Left renal cortex interstitium (tissue), 4 donors: ENCODE measurements around the gene ZNF594. TPM values are rescaled to one million over a fixed set of nuclear protein-coding genes. Genes with fewer than 3 reads are reported as not detected.
"Not testable (repeated sequence)": the region's sequence is repeated elsewhere in the genome, so short reads cannot be mapped to it uniquely, and the experiment has no call there.

Experiments
- DNase-seq, 4 donors: peaks; one replicate each; pipeline ENCODE4 v3.0.0-alpha.2; 2013; ENCODE audit warnings: low read depth in 4 of 4, low spot score in 2 of 4, missing footprints in 1 of 4
- polyA plus RNA-seq, 4 donors: library from polyadenylated mRNA; unstranded; fragments of 120-200 nt; gene quantifications; one replicate each; pipeline ENCODE4 v1.2.1, GENCODE V29; 2013; ENCODE audit not compliant: insufficient read length in 4 of 4

Gene ZNF594
- polyA plus RNA-seq, 4 donors: 16.6 to 28.9 (median 22.7) TPM

- not testable (repeated sequence) for DNase-seq
Measured at GRCh38 chr17:5137511-5138197, 54.0 kb downstream of the ZNF594 start.

- not testable (repeated sequence) for DNase-seq
Measured at GRCh38 chr17:5136580-5137412, 54.9 kb downstream of the ZNF594 start.

- no peak for DNase-seq
Measured at GRCh38 chr17:5135726-5136579, 55.7 kb downstream of the ZNF594 start.

GRCh38 chr17:5135131-5135712 lies 56.4 kb downstream of the ZNF594 start:
- not testable (repeated sequence) for DNase-seq

GRCh38 chr17:5134571-5134970 lies 57.1 kb downstream of the ZNF594 start:
- not testable (repeated sequence) for DNase-seq

- DNase-seq: not testable (repeated sequence)
Measured at GRCh38 chr17:5133961-5134360, 57.7 kb downstream of the ZNF594 start.

GRCh38 chr17:5133311-5133710 lies 58.4 kb downstream of the ZNF594 start:
- no peak for DNase-seq

- not testable (repeated sequence) for DNase-seq
Measured at GRCh38 chr17:5132503-5133225, 59.0 kb downstream of the ZNF594 start.

GRCh38 chr17:5131799-5132502 lies 59.7 kb downstream of the ZNF594 start:
- not testable (repeated sequence) for DNase-seq

- no peak for DNase-seq
Measured at GRCh38 chr17:5131146-5131715, 60.4 kb downstream of the ZNF594 start.

GRCh38 chr17:5130687-5131086 lies 61.0 kb downstream of the ZNF594 start:
- not testable (repeated sequence) for DNase-seq

- not testable (repeated sequence) for DNase-seq
Measured at GRCh38 chr17:5130261-5130660, 61.4 kb downstream of the ZNF594 start.

GRCh38 chr17:5129770-5130169 lies 61.9 kb downstream of the ZNF594 start:
- DNase-seq: not testable (repeated sequence)

Other genes with a start within 250 kb of the ZNF594 start
- 100 to 1,000 TPM; 336 to 541 (median 424) TPM for gene PFN1, start 243.3 kb downstream of the ZNF594 start, polyA plus RNA-seq
- 10 to 100 TPM; 17.7 to 35.0 (median 26.8) TPM for gene ENO3, start 240.7 kb downstream of the ZNF594 start, polyA plus RNA-seq
- gene SPAG7, start 224.1 kb downstream of the ZNF594 start, polyA plus RNA-seq: 100 to 1,000 TPM in 3 of 4 donors, 10 to 100 TPM in 1; 97.2 to 111 (median 106) TPM
- 10 to 100 TPM; 22.7 to 38.4 (median 27.9) TPM for gene CAMTA2, start 204.2 kb downstream of the ZNF594 start, polyA plus RNA-seq
- 1 to 10 TPM; 6.4 to 9.9 (median 8.5) TPM for gene INCA1, start 194.3 kb downstream of the ZNF594 start, polyA plus RNA-seq
- 10 to 100 TPM; 77.1 to 93.7 (median 87.7) TPM for gene KIF1C, start 193.9 kb downstream of the ZNF594 start, polyA plus RNA-seq
- under 1 TPM; 0.21 to 0.51 (median 0.36) TPM for gene SLC52A1, start 156.4 kb downstream of the ZNF594 start, polyA plus RNA-seq
- gene ZFP3, start 113.4 kb downstream of the ZNF594 start, polyA plus RNA-seq: 10 to 100 TPM; 11.9 to 15.7 (median 14.4) TPM
- 10 to 100 TPM; 19.1 to 53.1 (median 21.7) TPM for gene ZNF232, start 80.0 kb downstream of the ZNF594 start, polyA plus RNA-seq
- gene USP6, start 75.8 kb downstream of the ZNF594 start, polyA plus RNA-seq: 10 to 100 TPM in 1 of 4 donors, 1 to 10 TPM in 3; 2.2 to 20.1 (median 3.6) TPM
- 1 to 10 TPM; 1.2 to 2.4 (median 1.7) TPM for gene SCIMP, start 43.0 kb upstream of the ZNF594 start, polyA plus RNA-seq
- gene RABEP1, start 90.4 kb upstream of the ZNF594 start, polyA plus RNA-seq: 10 to 100 TPM; 51.8 to 70.8 (median 61.8) TPM
- 10 to 100 TPM; 70.9 to 84.6 (median 77.5) TPM for gene NUP88, start 227.8 kb upstream of the ZNF594 start, polyA plus RNA-seq
- 10 to 100 TPM; 56.7 to 93.5 (median 73.5) TPM for gene RPAIN, start 228.3 kb upstream of the ZNF594 start, polyA plus RNA-seq
- gene C1QBP, start 247.3 kb upstream of the ZNF594 start, polyA plus RNA-seq: 100 to 1,000 TPM; 142 to 175 (median 153) TPM